ENCODE results near the gene FRG1. TPM values are rescaled to one million over a fixed set of nuclear protein-coding genes. Genes with fewer than 3 reads are reported as not detected.
A peak's percentile ranks its signal among the peaks of the same experiment; 100 is the strongest.
"Not testable (repeated sequence)": the region's sequence is repeated elsewhere in the genome, so short reads cannot be mapped to it uniquely, and the experiment has no call there.

Gene FRG1
- 34.9 TPM for total RNA-seq
- long read RNA-seq, transcript FRG1-201 (9 exons, 1,074 nt) = major isoform, 9 of 13 reads
- long read RNA-seq, partial matches to known transcripts = 2 of 13 reads
- long read RNA-seq, other reads (novel, unspliced or antisense) = 2 of 13 reads

GRCh38 chr4:189940178-189941004 lies at the start of gene FRG1:
FRG1 (plus strand) TSS chr4:189940872; CDS start chr4:189941010, 138 bp downstream.
- DNase-seq (ENCODE audit: low spot score) = peak; percentile 99

GRCh38 chr4:189897667-189898066 lies 43.0 kb upstream of the FRG1 start:
- no peak for DNase-seq (ENCODE audit: low spot score)

DNA sequence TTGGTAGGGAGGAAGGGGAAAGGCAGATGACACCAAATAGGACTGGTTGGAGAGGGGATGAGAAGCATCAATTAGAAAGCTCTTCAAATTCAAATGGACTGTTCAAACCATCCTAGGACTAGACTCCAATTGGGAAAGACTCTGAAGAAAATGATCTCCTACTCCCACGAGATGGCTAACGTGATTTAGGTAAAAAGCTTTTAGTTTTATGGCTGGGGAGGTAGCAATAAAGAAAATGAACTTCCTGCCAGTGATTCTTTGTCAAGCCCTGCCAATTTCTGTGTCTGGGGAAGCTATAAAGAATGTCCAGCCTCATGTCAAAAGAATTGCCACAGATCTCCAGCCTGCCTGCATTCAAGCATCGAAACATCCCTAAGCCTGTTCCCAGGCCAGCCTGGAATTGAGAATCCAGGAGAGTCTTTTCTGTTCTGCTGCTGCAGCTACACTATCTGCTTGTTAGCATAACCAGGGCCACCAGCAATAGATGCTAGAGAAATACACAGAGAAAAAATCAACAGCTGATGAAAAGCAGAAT lies 41.1 kb upstream of the FRG1 start:
- not testable (repeated sequence) for DNase-seq (ENCODE audit: low spot score)

- DNase-seq (ENCODE audit: low spot score) = not testable (repeated sequence)
Observed at GRCh38 chr4:189904420-189905027, 36.1 kb upstream of the FRG1 start.

DNA sequence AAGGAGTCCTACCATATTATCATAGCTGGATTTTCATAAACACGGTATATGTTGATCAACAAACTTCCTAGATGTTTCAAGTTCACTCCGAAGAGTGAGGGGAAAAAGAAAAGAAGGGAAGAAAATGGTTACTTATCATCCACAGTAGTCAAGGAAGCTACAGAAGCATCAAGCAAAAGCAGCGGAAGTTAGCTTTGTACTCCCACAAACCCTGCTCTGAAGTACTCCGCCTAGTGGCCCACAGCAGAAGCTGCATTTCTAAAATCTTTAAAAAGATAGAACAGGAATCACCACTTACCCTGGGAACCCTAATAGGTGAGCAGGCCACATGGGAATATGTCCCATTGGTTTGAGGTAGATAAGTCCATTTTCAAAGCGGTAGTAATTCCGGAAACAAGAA lies 28.5 kb upstream of the FRG1 start:
- no peak for DNase-seq (ENCODE audit: low spot score)

- no peak for DNase-seq (ENCODE audit: low spot score)
Observed at GRCh38 chr4:189917161-189917891, 23.3 kb upstream of the FRG1 start.

DNA sequence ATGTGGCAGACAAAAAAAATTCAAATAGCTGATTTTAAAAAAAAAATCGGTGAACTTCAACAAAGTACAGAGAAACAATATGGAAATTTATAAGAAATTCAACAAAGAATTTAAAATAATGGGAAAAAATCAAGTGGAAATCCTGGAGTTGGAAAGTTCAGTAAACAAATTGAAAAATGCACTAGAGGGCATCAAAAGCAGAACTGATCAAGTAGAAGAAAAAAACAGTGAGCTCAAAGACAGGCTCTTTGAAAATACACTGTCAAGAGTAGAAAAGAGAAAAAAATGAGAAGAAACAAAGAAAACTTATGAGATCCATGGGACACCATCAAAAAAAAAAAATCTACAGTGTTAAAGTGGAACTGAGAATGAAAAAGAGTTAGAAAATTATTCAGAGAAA lies 19.6 kb upstream of the FRG1 start:
- no peak for DNase-seq (ENCODE audit: low spot score)

- DNase-seq (ENCODE audit: low spot score) = not testable (repeated sequence)
Observed at GRCh38 chr4:189926742-189927141, 13.9 kb upstream of the FRG1 start.

- DNase-seq (ENCODE audit: low spot score) = peak; percentile 89
Observed at GRCh38 chr4:189941005-189941450, 356 bp downstream of the FRG1 start.

DNA sequence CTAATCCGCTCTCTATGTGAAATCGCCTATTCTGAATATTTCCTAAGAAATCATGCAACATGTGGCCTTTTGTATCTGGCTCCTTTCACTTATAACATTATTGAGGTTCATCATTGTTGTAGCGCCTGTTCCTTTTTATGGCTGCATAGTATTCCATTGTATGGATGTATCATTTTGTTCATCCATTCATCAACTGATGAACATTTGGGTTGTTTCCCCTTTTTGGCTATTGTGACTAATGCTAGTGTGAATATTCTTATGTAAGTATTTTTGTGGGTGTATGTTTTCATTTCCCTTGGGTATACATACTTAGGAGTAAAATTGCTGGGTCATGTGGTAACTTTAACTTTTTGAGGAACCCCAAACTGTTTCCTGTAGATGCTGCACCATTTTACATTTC lies 1.7 kb downstream of the FRG1 start:
- not testable (repeated sequence) for DNase-seq (ENCODE audit: low spot score)

DNA sequence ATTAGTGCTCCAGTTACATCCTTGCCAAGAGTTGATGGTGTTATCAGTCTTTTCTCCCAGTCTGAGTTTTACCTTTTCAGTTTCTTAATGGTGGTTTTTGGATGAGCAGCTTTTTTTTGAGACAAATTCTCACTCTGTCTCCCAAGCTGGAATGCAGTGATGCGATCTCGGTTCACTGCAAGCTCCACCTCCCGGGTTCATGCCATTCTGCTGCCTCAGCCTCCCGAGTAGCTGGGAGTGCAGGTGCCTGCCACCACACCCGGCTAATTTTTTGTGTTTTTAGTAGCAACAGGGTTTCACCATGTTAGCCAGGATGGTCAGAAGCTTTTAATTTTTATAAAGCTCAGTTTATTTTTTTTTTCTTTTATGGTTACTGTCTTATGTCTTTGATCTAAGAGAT lies 3.4 kb downstream of the FRG1 start:
- not testable (repeated sequence) for DNase-seq (ENCODE audit: low spot score)

- DNase-seq (ENCODE audit: low spot score) = not testable (repeated sequence)
Observed at GRCh38 chr4:189946906-189947305, 6.2 kb downstream of the FRG1 start.

DNA sequence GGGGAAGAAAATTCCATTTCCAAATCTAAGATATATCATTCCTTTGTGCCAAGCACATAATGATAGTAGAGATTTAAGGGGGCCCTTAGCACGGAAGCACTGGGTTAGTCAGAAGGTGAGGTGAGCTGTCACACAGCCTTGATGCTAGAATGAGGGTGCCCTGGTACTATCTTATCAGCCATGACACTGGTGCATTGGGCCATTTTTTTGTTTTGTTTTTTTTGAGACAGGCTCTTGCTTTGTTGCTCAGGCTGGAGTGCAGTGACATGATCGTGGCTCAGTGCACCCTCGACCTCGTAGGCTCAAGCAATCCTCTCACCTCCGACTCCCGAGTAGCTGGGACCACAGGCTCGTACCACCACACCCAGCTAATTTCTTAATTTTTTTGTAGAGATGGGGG lies 7.8 kb downstream of the FRG1 start:
- DNase-seq (ENCODE audit: low spot score) = not testable (repeated sequence)

GRCh38 chr4:189969291-189969690 lies 28.6 kb downstream of the FRG1 start:
- DNase-seq (ENCODE audit: low spot score) = not testable (repeated sequence)

GRCh38 chr4:189973646-189974045 lies 33.0 kb downstream of the FRG1 start:
- DNase-seq (ENCODE audit: low spot score) = no peak

GRCh38 chr4:189974056-189974455 lies 33.4 kb downstream of the FRG1 start:
- no peak for DNase-seq (ENCODE audit: low spot score)

DNA sequence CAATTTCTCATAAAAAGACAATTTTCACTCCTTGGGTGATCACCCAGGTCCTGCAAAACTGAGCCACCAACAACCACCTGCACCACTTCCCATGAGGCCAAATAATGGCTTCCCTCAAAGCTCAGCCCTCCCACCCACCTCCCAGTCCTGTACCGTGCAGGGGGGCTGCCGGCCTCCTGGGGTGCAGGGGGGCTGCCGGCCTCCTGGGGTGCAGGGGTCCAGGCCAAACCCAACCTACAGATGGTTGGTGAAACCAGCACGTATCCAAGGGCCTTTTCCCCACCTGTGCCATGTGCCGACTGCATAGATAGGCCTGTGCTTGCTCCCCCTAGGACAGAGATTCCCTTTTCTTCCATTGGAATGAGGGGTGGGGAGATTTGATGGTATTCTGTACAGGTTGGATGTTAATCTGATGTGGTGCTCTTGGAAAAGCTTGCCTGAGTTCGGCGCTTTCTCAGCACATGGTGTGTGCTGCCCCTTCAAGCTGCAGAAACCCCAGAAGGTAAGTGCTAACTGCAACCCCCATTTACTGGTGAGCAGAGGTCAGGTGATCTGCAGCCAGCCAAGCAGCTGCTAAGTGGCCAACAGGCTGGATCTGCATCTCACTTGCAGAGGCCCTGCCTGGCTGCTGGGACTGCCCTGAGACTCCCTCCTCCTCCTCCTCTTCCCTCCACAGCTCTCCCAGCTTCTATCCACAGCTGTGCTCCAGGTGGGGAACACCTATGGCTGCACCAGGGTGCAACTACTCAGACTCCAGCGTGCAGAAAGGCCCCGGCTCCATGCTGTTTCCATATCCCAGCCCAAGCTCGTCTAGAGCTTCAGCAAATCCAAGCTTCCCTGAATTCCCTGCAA lies 38.8 kb downstream of the FRG1 start:
- no peak for DNase-seq (ENCODE audit: low spot score)

DNA sequence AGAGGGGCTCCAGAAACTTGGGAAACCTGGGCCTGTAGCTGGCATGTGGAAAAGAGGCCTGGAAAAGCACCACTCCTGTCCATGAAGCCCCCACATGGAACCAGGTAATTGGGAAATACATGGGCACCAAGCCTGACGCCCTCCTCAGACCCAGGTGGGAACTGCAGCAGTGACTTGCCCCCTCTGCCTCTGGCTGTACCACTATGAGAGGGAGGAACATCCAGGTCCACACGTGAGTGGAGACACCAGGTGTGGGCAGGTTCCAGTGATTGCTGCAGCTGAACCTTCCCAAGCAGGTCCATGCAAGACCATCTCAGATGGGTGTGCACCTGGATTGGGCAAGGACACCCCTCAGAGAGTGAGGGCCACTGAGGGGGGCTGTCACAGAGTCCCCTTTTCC lies 39.6 kb downstream of the FRG1 start:
- DNase-seq (ENCODE audit: low spot score) = not testable (repeated sequence)

DNA sequence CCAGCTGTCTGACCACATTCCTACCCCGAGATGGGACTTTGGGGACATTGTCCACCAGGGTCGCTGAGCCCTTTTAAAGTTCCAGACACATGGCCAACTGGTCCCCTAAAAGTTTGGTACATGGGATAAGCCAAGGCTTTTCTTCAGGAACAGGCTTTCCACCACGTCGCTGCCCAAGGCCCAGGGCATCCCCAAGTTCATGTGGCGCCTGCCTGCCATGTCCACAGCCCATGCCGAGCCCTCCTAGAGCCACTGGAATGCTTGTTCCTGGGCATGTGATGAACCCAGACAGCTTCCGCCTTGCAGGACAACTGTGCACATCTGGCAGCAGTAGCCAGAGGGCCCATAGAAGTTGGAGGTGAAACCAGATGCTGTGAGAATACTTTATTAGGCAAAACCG lies 41.3 kb downstream of the FRG1 start:
- DNase-seq (ENCODE audit: low spot score) = no peak

DNA sequence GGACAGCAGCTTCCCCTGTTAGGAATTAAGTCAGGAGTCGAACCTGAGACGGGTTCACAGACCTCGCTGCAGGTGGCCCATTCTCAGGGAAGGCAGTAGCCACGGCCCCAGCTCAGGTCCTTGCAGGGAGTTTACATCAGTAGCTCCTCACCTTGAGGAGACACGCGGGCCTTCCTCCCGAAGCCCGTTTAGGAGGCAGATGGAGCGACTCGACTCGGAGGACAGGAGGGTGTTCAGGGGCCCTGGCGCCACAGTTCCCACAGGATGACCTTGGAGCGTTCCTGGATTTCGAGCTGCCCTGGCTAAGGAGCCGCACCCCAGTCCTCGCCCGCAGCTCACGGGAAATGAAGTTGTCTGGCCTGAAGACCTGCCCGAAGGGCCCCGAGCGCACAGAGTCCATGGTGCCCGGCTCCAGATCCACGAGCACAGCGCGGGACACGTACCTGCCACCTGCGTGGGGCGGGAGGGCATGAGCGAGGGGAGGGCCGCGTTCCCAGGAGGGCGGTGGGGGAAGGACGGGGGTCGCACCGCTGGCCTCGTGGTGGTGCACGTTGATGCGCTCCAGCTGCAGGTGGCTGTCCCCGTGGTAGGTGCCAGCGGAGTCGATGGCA lies 43.3 kb downstream of the FRG1 start:
- DNase-seq (ENCODE audit: low spot score) = not testable (repeated sequence)
